Fibroblast of the aortic adventitia (primary cell): Measurements from ENCODE around the gene FOS. TPM values are rescaled to one million over a fixed set of nuclear protein-coding genes. Genes with fewer than 3 reads are reported as not detected.
A peak's percentile ranks its signal among the peaks of the same experiment; 100 is the strongest.

Source experiments
- DNase-seq: peaks from one replicate; pipeline ENCODE4 v3.0.0-alpha.2; 2010; ENCODE audit warnings: low read depth
- H3K4me3 ChIP-seq: 2 replicates; pipeline ENCODE4 v1.5.1; 2011; ENCODE audit warnings: low read depth, mild to moderate bottlenecking, control low read depth, low read length, moderate library complexity
- total RNA-seq: library from RNA; depleted of rRNA; stranded (reverse); fragments of >200 nt; gene quantifications from 2 replicates; pipeline ENCODE4 v1.2.3, GENCODE V29; 2012; ENCODE audit warnings: low replicate concordance
- TF ChIP-seq, protein P1 (sequence below): IDR thresholded peaks from 2 replicates; pipeline ENCODE4 v1.5.1; 2011; ENCODE audit warnings: mild to moderate bottlenecking, low read length, control low read depth, inconsistent platforms; ENCODE audit not compliant: insufficient read depth

Gene FOS
- total RNA-seq, 1 donor = 1.4 TPM

DNA sequence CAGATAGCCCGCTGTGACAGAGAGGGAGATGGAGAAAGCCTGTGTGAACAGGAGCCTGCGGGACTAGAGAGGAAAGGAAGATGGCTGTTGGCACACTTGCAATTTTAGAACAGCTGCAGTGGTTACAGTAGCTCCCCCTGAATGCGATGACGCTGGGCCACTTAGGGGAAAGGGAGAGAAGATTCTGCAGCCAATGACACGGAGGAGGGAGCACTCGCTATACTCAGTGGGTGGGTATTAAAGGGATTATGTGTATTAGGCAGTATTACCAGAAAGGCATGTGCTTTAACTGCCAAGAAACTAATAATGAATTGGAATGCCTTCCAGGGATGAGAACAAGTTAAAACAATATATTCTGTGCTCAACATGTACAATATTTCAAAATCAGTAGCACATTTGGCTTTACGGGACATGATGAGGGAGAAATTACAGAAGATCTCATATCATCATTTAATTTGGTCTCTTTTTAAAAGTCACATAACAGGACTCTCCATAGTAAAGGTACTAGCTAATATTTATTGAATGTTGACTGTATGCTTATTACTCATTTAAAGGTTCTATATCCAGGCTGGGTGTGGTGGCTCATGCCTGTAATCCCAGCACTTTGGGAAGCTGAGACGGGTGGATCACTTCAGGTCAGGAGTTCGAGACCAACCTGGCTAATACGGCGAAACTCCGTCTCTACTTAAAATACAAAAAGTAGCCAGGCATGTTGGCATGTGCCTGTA, 35.9 kb upstream of the FOS start:
- TF ChIP-seq, protein P1, sequence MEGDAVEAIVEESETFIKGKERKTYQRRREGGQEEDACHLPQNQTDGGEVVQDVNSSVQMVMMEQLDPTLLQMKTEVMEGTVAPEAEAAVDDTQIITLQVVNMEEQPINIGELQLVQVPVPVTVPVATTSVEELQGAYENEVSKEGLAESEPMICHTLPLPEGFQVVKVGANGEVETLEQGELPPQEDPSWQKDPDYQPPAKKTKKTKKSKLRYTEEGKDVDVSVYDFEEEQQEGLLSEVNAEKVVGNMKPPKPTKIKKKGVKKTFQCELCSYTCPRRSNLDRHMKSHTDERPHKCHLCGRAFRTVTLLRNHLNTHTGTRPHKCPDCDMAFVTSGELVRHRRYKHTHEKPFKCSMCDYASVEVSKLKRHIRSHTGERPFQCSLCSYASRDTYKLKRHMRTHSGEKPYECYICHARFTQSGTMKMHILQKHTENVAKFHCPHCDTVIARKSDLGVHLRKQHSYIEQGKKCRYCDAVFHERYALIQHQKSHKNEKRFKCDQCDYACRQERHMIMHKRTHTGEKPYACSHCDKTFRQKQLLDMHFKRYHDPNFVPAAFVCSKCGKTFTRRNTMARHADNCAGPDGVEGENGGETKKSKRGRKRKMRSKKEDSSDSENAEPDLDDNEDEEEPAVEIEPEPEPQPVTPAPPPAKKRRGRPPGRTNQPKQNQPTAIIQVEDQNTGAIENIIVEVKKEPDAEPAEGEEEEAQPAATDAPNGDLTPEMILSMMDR = no peak
- H3K4me3 ChIP-seq = no peak overlapping the region
- DNase-seq = peak; percentile 93

DNA sequence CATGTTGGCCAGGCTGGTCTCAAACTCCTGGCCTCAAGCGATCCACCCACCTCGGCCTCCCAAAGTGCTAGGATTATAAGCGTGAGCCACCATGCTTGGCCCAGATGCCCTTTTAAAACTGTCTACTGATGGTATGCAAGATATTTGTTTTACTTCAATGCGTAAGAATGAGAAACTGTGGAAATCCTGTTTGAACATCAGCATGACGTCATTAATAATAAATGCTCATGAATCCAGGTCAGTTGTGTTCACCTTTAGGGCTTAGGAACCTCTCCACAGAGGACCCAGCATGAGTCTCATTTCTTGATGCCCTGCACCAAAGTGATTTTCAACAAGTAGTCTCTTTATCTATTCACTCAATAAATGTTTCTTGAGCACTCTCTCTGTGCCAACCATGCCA, 34.5 kb upstream of the FOS start:
- TF ChIP-seq, protein P1 = no peak
- DNase-seq = no peak
- no peak overlapping the region for H3K4me3 ChIP-seq

GRCh38 chr14:75246546-75247285, 31.9 kb upstream of the FOS start:
- no peak overlapping the region for H3K4me3 ChIP-seq
- TF ChIP-seq, protein P1 = no peak
- DNase-seq = no peak

- TF ChIP-seq, protein P1 = no peak
- no peak for DNase-seq
Measured at GRCh38 chr14:75247286-75247922, 31.2 kb upstream of the FOS start.

DNA sequence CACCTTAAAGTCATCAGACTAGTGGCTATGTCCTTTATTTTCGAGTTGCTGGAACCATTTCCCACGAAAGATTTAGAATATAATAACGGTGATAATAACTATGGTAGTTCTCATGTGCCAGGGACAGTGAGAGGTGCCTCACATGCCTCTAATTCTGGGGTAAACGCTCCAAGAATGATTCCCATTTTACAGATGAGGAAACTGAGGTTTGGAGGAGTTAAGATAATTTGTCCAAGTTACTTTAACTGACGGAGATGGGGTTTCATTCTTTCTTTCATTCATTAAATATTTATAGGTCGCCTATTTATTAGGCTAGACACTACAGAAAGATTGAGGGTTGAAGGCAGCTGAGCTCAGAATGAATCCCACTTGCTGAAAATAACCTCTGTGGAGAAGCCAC, 30.7 kb upstream of the FOS start:
- no peak overlapping the region for H3K4me3 ChIP-seq
- DNase-seq = no peak
- TF ChIP-seq, protein P1 = no peak

More at GRCh38 chr14:75247286-75247922, 31.2 kb upstream of the FOS start:
- no peak overlapping the region for H3K4me3 ChIP-seq

- no peak overlapping the region for H3K4me3 ChIP-seq
- TF ChIP-seq, protein P1 = no peak
- DNase-seq = no peak
Measured at GRCh38 chr14:75249251-75249957, 29.2 kb upstream of the FOS start.
